ENCODE results near the gene DLG2.
"Not testable (repeated sequence)": the region's sequence is repeated elsewhere in the genome, so short reads cannot be mapped to it uniquely, and the experiment has no call there.

The DLG2 gene

GRCh38 chr11:85627332-85627997, at the start of gene DLG2:
Gene DLG2 (minus strand): TSS chr11:85627344.
- no peak for DNase-seq (ENCODE audit: low read depth)

GRCh38 chr11:85673393-85673792, 46.2 kb upstream of the DLG2 start:
- DNase-seq (ENCODE audit: low read depth): no peak

GRCh38 chr11:85672105-85672902, 45.2 kb upstream of the DLG2 start:
- DNase-seq (ENCODE audit: low read depth): no peak

- not testable (repeated sequence) for DNase-seq (ENCODE audit: low read depth)
Measured at GRCh38 chr11:85670949-85671663, 44.0 kb upstream of the DLG2 start.

GRCh38 chr11:85668157-85668556, 41.0 kb upstream of the DLG2 start:
- no peak for DNase-seq (ENCODE audit: low read depth)

GRCh38 chr11:85666687-85667086, 39.5 kb upstream of the DLG2 start:
- DNase-seq (ENCODE audit: low read depth): no peak

- DNase-seq (ENCODE audit: low read depth): no peak
Measured at GRCh38 chr11:85665733-85666132, 38.6 kb upstream of the DLG2 start.

- peak; percentile 89 for DNase-seq (ENCODE audit: low read depth)
Measured at GRCh38 chr11:85664615-85665481, 37.7 kb upstream of the DLG2 start, which contains the start of gene CREBZF. Gene CREBZF (minus strand): TSS chr11:85665129. CDS start chr11:85664875, 254 bp downstream.

GRCh38 chr11:85663753-85664614, 36.8 kb upstream of the DLG2 start:
- peak; percentile 84 for DNase-seq (ENCODE audit: low read depth)

GRCh38 chr11:85663080-85663752, 36.1 kb upstream of the DLG2 start:
- no peak for DNase-seq (ENCODE audit: low read depth)

GRCh38 chr11:85661972-85662664, 35.0 kb upstream of the DLG2 start:
- no peak for DNase-seq (ENCODE audit: low read depth)

GRCh38 chr11:85658180-85658579, 31.0 kb upstream of the DLG2 start:
- DNase-seq (ENCODE audit: low read depth): no peak

- DNase-seq (ENCODE audit: low read depth): no peak
Measured at GRCh38 chr11:85656777-85657176, 29.6 kb upstream of the DLG2 start.

GRCh38 chr11:85654343-85654742, 27.2 kb upstream of the DLG2 start:
- not testable (repeated sequence) for DNase-seq (ENCODE audit: low read depth)

GRCh38 chr11:85652786-85653447, 25.8 kb upstream of the DLG2 start:
- no peak for DNase-seq (ENCODE audit: low read depth)

GRCh38 chr11:85651118-85651517, 24.0 kb upstream of the DLG2 start:
- DNase-seq (ENCODE audit: low read depth): no peak

- DNase-seq (ENCODE audit: low read depth): peak; percentile 86
Measured at GRCh38 chr11:85647604-85648299, 20.6 kb upstream of the DLG2 start, which contains the start of gene TMEM126A. Gene TMEM126A (plus strand): TSS chr11:85647967. CDS start chr11:85650256, 2,289 bp downstream.

- no peak for DNase-seq (ENCODE audit: low read depth)
Measured at GRCh38 chr11:85647078-85647477, 19.9 kb upstream of the DLG2 start.
